Measurements from ENCODE around the gene ANO6.

Gene ANO6

DNA sequence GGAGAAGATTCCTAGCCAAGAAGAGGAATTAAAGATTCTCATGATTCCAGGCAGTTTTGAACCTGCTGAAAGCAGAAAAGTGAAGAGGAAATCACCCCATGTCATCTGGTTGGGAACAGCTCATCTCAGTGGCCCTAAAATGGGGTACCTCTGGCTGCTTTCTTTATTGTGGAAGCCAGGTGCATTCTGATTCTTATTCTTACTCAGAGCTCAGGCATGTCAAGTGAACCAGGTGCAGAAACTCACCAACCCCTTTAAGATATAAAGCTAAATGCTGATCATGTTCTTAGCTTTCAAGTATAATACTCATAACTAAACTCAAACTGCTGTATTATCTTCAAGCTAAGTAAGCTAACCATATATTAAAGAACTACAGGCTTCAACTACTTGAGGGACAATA, 259.7 kb downstream of the ANO6 start:
- no peak for DNase-seq

DNA sequence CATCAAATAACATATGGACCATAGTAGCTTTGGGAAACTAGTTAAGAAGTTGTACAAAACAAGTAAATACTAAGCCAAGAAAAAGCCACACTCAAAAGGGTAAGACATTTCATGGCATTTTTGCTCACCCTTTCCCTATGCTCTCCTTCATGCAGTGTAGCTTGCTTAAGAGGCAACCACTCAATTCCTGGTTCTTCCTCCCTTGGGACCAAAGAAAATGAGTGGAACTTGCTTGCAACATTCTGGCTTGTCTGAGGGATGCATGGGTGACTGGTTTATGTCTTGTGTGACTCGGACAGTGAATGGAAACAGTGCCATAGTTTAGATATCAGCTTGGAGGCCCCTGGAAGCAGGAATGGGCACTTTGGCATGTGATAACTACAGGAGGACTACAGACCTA, 261.6 kb downstream of the ANO6 start:
- DNase-seq: no peak

DNA sequence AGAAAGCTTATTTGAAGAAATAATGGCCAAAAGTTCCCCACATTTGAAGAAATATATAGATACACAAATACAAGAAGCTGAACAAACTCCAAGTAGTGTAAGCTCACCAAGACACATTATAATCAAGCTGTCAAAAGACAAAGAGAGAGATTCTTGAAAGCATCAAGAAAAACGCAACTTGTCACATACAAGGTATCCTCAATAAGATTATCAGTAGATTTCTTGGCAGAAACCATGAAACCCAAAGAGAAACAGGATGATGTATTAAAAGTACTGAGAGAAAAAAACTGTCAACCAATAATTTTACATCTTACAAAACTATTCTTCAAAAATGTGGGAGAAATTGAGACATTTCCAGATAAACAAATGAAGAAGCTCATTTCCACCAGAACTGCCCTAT, 263.0 kb downstream of the ANO6 start:
- no peak for DNase-seq

DNA sequence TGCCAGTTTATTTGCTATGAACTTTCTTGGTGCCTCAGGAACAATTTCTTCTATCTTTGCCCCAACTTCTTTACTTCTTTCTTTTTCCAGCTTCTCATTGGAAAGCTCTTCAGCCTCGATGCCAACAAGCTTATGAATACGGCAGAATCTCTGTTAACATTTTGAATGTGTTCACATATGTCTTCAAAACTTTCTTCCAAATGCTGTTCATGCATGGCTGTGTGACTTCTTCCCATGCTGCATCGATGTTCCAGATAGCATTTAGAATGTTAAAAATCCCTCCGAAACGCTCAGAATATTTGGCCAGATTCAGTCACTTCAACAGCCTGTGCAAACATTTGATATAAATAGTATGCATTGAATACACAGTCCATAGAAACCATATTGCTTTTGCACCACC, 265.9 kb downstream of the ANO6 start:
- no peak for DNase-seq

DNA sequence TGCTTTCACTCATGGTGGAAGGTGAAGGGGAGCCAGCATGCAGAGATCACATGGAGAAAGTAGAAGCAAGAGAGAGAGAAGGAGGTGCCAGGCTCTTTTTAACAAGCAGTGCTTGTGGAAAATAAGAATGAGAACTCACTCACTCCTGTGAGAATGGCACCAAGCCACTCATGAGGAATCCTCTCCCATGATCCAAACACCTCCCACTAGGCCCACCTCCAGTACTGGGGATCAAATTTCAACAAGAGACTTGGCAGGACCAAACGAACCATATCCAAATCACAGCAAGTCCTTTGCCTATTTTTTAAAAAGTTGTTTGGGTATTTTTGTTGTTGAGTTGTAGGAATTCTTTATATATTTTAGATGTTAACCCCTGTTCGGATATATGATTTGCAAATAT, 267.7 kb downstream of the ANO6 start:
- no peak for DNase-seq
